Stimulated activated CD4-positive, alpha-beta T cell treated with anti-CD3 and anti-CD28 coated beads, Interleukin-2, amount 100 ng/mL, for 48 hours (primary cell): ENCODE data around the gene EFCAB8.
"Not testable (repeated sequence)": the region's sequence is repeated elsewhere in the genome, so short reads cannot be mapped to it uniquely, and the experiment has no call there.

Experiments
- DNase-seq, 2 donors: peaks; one replicate each; pipeline ENCODE4 v3.0.0-alpha.2; 2020

The EFCAB8 gene

DNA sequence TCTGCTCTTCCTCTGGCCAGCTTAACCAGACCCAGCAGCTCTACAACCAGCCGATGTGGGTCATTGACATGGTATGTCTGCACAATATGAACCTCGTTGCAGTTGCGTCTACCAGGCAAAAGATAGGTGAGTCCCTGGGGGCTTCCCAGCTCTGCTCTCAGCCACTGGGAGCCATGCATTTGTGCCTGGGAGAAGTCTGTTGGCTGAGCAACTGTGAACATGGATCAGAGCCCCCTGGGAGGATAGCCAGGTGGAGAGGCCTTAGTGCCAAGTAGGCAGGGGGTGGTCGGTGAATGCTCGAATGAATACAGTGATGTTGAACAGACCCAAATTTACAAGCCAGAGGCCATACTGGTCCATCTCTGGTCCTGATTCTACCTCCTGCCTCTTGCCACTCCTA, 30.6 kb downstream of the EFCAB8 start:
- no peak for DNase-seq

DNA sequence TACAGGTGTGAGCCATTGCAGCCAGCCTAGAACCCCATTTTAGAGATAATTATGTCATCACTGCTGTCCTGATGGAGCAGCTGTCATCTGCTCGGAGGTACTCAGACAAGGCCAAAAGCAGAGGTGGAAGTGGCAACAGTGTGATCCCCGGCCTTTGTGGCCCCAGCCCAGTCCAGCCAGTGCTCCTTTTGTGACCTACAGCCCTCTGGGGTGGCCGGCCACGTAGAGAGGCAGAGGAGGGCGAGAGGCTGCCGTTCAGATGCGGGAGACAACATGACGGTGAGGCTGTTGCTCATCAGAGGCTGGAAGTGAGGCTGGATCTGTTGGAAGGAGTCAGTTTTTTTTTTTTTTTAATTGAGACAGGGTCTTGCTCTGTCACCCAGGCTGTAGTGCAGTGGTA, 32.8 kb downstream of the EFCAB8 start:
- no peak for DNase-seq

DNA sequence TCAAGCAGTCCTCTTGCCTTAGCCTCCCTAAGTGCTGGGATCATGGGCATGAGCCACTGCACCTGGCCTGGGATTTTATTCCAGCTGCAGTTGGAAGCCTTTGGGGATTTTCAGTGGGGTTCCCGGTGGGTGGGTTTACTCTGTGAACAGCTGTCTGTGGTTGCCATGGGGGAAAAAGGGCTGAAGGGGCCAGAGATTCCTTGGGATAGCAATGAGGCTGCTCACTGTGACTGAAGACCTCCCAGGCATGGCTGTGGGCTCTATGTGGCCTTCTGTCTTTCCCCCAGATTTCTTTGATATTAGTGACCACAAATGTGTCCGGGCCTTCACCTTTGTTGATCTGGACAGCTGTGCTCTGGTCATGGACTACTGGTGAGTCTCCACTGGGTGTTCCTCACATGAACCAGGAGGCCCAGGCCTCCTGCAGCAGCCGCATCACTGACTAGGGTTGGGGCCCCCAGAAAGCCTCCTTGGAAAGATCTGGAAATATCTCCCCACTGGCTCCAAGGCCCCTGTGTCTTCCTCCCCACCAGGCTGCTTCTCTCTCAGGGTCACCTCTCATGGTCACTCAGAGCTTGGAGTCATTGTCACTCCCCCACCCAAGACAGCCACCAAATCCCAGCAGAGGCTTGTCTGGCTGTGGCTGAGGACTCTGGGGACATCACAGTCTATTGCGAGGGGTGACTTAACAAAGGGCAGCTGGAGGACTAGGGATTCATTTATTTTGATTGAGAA, 33.4 kb downstream of the EFCAB8 start:
- no peak for DNase-seq

DNA sequence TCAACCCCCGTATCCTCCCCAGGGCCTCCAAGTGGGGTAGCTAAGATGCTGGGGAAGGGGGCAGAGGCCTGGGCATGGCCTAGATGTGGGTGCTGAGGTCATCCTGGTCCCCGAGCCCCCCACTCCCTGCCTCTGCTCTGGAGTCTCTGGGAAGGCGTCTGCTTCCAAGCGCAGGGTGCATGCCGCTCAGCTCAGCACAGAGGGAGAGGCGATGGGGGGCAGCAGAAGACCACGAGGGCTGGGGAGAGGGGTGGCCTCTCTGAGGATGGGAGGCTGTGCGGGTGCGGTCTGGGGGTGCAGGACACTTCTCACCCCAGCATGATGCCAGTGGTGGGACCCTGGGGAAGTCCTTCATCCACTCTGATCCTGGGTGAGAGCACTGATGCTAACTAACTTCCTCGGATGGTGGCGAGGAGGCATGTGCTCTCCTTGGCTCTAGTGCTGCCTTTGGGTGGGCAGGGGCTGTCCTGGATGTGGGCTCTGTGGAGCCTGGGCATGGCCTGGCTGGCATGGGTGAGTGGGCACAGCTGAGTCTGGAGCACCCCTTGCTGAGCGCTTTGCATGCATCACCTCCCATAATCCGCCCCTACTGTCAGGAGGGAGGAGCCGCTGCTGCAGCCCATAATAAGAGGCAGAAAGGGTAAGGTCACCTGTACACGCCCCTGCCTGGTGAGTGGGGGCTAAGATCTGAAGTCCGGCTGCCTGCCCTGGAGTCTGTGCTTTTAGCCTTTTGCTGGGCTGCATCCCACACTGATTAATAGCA, 34.7 kb downstream of the EFCAB8 start:
- DNase-seq, result no peak

DNA sequence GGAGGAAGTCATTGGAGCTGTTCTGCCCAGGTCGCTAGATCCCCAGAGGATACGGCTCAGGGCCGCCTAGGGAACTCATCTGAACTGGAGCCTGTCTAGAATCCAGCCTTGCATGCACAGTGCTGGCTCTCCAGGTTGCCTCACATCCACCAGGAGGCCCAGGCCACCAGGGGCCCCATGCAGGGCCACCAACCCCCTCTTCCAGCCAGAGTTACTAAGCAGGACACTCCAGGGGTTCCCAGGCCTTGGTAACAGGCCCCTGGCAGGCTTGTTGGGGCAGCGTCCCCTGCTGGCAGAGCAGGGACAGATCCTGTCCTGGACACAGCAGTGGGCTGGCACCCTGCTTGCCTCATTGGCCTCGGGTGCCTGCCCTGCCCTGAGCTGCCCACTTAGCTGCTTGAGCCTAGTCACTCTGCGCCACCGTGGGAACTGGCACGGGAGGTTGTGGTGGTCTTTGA, 35.3 kb downstream of the EFCAB8 start:
- peak in 1 of 2 donors; percentile 16 for DNase-seq

DNA sequence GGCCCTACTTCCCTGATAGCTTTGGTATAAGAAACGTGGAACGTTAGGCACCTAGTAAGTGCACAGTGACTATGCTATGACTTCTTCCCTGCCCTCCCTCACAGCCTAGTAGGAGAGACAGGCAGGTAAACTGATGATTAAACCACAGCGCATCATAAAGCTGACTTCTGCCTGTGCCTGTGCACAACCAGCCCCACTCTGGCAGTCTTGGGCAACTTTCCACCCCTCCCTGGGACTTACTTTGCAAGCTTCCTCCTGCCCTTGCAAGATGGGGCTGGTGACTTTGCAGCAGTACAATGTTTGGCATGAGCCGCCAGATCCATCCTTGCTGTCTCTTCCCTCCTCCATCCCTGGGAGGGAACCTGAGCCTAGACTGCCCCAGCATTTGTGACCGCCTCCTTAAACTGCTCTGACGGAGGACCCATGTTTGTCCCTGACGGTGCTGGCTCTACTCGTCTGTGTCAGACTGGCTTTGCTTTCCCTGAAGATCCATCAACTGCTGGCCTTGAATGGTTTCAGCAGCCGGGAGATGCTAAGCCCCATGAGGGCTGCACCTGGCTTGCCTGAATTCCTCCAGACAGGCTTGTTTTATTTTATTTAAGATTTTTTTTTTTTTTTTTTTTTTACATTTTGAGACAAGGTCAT, 36.1 kb downstream of the EFCAB8 start:
- no peak for DNase-seq

DNA sequence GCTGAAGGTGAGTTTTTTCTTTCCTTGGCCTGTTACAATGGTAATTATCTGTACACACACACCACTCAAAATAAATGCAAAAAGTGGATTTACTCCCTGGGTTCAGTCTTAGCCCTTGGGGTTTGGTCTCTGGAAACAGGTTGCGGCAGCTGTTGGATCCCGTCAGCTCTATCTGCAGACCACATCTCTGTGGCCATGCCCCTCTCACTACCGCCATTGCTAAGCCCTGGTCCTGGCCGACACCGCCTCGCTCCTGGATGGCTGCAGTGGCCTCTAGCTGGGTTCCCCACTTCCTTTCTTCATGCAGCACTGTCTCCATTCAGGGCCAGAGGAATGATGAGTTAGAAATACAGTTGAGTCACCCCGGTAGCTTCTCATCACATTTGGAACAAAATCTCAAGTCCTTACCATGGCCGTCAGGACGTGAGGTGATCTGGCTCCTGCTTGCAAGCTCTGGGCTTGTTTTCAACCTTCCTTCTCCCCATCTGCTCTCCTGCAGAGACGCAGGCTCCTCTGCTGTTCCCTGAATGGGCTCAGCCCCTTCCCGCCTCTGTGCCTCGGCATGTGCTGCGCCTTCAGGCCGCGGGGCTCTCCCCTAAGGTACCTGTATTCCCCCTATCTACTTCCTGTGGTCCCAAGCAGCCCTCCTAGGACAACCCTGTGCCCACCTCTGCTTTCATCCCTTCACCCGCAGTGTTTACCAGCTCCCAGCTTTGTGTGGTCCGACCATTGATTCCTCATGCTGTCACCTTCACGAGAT, 38.0 kb downstream of the EFCAB8 start:
- no peak for DNase-seq

DNA sequence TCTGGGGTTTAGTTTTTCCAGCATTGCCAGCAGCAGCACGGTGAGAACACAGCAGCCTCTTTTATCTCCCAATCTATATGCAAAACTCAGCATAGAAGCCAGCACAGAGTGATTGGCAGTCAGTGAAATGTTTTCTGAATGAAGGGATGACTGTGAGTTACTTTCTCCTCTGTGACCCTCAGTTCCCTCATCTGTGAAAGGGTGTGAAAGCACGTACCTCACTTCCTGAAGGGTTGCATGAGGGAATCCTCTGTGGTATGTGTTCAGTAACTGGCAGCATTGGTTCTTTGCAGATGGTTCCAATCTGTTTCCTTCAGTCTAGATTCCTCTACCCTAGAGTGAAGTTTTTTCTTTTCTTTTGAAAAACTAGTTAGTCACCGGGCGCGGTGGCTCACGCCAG, 40.0 kb downstream of the EFCAB8 start:
- DNase-seq, result no peak

DNA sequence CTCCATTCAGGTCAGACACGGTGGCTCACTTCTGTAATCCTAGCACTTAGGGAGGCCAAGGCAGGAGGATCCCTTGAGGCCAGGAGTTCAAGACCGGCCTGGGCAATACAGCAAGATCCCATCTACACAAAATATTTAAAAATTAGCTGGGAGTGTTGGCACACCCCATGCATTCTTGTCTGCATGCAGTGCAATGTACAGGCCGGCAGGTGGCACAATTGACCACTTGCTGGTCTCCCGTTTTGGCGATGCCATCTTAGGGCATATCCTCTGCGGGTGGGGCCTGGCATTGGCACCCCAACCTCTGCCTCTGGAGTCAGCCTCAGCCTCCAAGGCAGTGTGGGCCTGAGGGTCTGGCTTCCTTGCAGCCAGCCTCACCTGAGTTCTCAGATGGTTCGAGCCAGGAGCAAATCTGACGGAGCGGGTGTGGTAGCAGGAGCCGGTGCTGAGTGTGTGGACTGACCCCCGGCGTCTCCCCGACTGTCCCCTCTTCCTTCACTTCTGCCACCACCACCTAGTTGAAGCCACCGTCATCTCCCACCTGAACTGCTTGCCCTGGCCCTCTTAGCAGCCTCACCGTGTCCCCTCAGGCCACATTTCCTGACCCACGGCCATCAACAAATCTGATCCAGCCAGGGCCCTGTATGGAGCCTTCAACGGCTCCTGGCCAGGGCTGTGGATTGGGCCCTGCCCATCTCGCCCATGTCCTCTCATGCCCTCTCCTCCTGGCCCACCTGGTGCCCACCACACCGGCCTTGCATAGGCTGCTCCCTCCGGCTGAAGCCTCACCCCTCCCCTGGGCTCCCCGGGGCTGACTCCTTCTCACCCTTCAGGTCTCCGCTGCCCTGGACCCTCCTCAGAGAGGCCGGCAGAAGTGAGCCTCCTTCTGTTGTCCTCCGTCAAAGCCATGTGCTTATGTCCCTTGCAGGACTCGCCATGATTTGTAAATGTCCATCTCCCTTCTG, 44.0 kb downstream of the EFCAB8 start:
- peak; percentile 59 to 64 for DNase-seq

DNA sequence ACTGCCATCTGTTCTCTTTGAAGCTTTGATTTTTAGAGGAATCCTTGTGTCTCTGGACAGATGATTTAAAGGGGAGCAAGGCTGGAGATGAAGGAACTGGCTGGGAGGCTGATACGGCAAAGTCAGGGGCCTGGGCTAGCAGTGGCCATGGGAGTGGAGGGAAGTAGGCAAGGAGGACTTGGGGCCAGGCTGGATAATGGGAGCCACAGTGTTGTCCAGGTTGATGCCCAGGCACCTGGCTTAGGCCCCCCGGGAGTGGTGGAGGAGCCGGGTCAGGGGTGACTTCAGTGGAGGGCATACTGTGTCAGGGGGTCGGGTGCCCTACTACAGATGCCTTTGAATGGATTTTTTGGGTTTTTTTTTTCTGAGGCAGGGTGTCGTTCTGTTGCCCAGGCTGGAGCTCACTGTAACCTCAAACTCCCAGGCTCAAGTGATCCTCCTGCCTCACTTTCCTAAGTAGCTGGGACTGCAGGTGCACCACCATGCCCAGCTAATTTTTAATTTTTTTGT, 45.0 kb downstream of the EFCAB8 start:
- DNase-seq, result no peak

DNA sequence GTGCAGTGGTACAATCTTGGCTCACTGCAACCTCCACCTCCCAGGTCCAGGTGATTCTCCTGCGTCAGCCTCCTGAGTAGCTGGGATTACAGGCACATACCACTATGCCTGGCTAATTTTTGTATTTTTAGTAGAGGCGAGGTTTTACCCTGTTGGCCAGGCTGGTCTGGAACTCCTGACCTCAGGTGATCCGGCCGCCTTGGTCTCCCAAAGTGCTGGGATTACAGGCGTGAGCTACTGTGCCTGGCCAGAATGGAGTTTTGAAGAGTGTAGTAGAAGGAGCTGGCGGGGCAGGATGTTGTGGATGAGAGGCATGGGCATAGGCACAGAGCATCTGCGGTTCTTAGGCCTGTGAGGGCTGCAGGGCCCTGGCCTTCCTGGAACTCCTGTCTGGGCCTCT, 46.0 kb downstream of the EFCAB8 start:
- DNase-seq, result not testable (repeated sequence)

DNA sequence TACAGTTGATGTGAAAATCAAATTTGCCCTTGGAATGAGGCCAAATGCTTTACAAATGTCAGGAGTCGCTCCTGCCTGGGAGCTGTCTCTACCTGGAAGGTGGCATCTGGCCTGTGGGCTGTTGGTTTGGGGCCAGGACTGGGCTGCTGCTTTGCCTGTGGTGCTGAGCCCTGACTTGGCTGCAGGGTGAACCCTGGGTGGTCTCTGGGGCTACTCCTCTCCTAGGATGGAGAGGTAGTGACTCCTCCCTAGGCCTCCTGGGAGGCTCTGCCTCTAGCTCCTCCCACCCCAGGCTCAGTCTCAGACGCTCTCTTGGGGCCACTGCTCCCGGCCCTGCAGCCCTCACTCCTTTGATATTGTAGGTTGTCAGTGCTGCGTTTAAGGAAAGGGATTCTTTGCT, 47.5 kb downstream of the EFCAB8 start:
- no peak for DNase-seq

DNA sequence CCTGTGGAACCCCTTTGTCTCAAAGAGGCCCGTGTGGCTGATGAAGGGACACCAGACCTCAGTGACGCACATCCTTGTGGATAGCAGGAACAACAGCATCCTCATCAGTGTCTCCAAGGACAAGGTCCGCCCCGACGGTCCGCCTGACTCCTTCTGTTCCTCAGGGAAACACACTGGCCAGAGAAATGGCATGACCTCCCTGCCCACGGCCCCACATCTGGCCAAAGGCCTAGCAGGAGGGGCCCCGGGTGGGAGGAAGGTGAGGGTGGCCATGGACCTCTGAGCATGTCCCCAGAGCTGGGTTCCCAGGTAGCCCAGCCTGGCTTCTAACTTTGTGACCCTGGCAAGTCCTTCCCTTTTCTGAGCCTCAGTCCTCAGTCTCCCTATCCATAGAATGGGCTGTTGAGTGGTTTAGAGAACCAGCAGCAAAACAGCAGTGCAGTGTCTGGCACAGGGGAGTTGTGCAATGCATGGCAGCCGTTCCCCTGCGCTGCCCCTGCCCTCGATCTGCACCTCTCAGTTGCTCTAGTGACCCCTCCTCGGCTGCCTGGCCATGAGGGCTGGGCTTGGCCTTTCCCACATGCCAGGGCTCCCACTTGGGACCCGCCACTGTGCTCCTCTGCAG, 48.3 kb downstream of the EFCAB8 start:
- DNase-seq, result no peak

DNA sequence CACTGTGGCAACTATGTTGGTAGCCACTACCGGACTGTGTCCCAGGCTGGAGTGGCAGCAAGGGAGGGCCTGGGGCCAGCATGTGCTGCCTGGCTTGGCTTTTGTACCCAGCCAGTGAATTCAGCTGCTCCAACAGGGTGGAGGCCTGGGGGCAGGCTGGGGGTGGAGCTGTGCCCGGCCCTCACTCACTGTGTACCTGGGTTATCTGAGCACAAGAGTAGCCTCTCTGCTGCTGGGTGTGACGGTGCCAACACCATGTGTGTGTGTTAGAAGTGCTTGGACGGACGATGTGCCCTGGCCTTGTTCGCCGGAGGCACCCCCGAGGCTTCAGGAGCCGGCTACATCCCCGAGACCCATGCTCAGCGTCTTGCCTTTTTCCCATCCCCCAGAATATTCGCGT, 49.2 kb downstream of the EFCAB8 start:
- no peak for DNase-seq

DNA sequence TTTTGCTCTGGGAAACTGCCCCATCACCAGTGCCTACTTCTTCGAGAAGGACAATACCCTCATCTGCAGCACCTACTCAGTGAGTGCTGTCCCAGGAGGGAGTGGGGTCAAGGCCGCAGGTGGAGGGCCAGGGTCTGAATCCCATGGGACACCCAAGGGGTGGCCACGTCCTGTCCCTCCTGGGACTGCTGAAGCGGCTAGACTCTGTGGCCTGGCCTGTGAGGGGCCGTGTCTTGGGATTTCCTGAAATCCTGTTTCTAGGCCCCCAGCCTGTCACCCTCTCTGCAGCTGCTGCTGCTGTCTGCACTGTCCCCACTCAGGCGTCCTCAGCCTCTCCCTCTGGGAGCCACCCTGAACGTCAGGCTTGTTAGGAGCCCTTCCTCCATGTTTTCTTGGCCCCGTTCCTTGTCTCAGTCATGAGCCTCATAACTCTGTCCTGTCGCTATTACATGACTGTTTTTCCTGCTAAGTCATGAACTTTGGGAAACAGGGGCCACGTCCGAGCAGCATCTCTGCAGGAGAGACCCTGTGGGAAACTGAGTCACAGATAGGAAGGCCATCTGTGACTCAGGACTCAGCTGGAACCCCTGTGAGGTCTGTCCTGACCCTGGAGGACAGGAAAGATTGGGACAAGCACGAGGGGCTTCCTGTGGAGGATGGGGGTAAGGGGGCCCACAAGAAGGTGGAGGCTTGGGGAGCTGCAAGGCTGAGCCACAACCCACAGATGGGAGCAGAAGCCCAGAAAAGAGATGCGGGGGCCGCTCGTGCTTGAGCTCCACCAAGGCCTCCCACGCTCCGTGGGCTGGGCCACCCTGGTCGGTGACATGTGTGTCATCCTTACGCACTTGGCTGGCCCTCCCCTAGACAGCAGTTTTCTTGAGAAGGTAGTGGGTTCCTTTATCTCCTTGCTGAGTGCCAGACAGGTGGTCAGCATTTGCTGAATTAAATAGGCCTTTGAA, 49.9 kb downstream of the EFCAB8 start:
- DNase-seq, result no peak

DNA sequence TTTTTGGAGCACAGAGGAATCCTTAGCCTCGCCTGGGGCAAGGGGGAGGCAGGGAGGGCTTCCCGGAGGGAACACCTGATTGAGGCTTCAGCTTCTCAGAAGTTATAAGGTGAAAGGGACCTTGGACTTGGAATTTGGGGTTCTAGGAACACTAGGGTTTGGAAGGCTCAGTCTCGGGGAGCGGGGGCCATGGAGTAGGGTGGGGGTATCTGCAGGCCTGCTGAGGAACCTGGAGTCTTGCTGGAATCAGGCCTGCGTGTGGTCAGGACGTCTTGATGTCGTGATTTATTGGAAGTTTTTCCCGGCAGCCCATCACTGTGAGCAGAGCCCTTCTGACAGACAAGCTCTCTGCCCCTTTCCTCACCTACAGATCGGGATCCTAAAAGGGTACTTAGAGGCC, 50.7 kb downstream of the EFCAB8 start:
- DNase-seq, result no peak

DNA sequence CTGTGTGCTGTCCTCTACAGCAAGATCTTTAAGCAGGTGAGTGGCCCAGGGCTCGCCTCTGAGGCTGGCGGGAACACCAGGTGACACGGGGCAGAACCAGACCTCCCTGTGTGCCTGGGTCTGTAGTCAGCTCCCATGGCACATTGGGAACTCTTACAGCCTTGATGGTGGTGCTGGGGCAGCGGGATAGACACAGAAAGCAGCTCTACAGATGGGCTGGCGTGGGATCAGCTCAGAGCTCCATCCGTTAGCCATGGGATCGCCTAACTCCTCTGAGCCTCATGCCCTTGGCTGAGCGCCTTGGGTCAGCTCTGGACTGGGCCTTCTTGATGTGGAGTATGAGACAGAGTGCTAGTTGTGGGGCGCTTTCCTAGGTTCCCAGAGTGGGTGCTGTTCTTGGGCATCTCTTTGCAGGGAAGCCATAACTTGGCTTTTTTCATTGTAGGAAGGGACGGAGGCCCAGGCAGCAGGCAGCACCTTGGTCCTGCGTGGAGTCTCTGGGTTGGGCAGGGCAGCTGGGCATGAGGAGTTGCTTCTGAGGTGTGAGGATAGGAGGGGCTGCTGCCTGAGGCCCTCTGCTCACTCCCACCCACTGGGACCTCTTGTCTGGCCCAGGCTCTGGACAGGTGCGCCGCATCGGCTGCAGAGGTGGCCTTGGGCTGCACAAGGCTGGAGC, 51.3 kb downstream of the EFCAB8 start:
- DNase-seq, result no peak

DNA sequence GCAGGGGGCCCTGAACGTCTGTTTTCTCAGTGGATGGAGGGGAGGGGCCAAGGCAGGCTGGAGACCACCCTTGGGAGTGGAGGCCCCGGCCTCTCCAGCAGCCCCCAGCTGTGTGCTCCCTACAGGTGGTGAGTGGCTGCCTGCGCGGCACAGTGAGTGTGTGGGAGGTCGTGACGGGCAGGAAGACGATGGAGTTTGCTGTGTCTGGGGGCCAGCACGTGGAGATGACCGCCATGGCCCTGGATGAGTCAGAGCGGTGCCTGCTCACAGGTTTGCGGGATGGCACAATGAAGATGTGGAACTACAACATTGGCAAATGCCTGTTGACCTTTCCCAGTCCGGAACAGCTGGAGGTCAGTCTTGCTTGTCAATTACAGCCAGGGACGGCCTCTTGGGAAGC, 52.6 kb downstream of the EFCAB8 start:
- no peak for DNase-seq

DNA sequence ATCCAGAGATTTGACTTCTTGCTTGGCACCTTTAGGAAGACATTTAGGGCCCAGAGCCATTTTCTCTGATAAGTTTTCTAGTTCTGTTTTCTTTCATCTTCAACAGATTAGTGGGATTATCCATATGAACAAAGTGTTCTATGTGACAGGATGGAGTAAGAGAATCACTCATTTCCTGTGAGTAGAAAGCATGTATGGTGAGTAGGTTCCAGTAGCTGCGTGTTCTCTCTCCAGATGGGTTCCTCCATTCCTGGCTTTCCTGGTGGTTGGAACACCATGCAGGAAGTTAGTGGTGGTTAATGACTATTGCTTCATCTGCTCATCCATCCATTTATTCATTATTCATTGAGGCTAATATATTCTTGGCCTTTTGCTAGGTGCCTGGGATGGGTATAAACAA, 54.0 kb downstream of the EFCAB8 start:
- no peak for DNase-seq
